Cardiac fibroblast (primary cell): ENCODE data around the gene TENM4.

Experiments
- DNase-seq, 2 donors: peaks; one replicate each; pipeline versions ENCODE4 v3.0.0 to v3.0.0-alpha.2; 2010; ENCODE audit warnings: low read depth in 2 of 2
- H3K4me3 ChIP-seq, 2 donors: replicated peaks in 1 of 2; 1 replicate in 1 of 2; 2 replicates in 1 of 2; pipeline ENCODE4 v1.5.1; 2011; ENCODE audit warnings: low read depth in 2 of 2, low read length in 2 of 2, mild to moderate bottlenecking in 2 of 2, moderate library complexity in 1 of 2
- CTCF ChIP-seq: IDR thresholded peaks from one replicate; pipeline ENCODE4 v1.5.1; 2011; ENCODE audit warnings: low read depth, mild to moderate bottlenecking, low read length, inconsistent platforms

The TENM4 gene

GRCh38 chr11:79438631-79439409 is 2.0 kb downstream of the TENM4 start:
- no peak for TF ChIP-seq CTCF
- DNase-seq, result peak in 1 of 2 donors; percentile 38

GRCh38 chr11:79437981-79438630 is 2.7 kb downstream of the TENM4 start:
- DNase-seq, result peak in 1 of 2 donors; percentile 72
- H3K4me3 ChIP-seq, result peak overlapping the region; percentile 17 to 65
- no peak for TF ChIP-seq CTCF

More at GRCh38 chr11:79438631-79439409, 2.0 kb downstream of the TENM4 start:
- H3K4me3 ChIP-seq, result peak overlapping the region; percentile 0 to 65

- TF ChIP-seq CTCF, result no peak
- DNase-seq, result peak; percentile 26 to 45
- H3K4me3 ChIP-seq, result peak overlapping the region; percentile 21 to 65
Measured at GRCh38 chr11:79437278-79437980, 3.4 kb downstream of the TENM4 start.

- no peak for DNase-seq
- peak overlapping the region; percentile 21 to 65 for H3K4me3 ChIP-seq
Measured at GRCh38 chr11:79436919-79437277, 3.9 kb downstream of the TENM4 start.

GRCh38 chr11:79434283-79434682 is 6.5 kb downstream of the TENM4 start:
- no peak overlapping the region for H3K4me3 ChIP-seq
- DNase-seq, result no peak
- no peak for TF ChIP-seq CTCF

More at GRCh38 chr11:79436919-79437277, 3.9 kb downstream of the TENM4 start:
- no peak for TF ChIP-seq CTCF

- no peak for TF ChIP-seq CTCF
- H3K4me3 ChIP-seq, result no peak overlapping the region
- DNase-seq, result no peak
Measured at GRCh38 chr11:79432138-79432537, 8.7 kb downstream of the TENM4 start.
